Daoy (cell line): ENCODE data around the gene DNAJC11. TPM values are rescaled to one million over a fixed set of nuclear protein-coding genes. Genes with fewer than 3 reads are reported as not detected.
A peak's percentile ranks its signal among the peaks of the same experiment; 100 is the strongest.

Source experiments
- DNase-seq: peaks from one replicate; pipeline ENCODE4 v3.0.0-alpha.2; 2015; ENCODE audit warnings: low read depth
- total RNA-seq: library from RNA; depleted of rRNA; stranded (reverse); fragments of >200 nt; shearing (Covaris generic); gene quantifications from 2 replicates; pipeline ENCODE4 v1.2.3, GENCODE V29; 2014

DNAJC11 gene
- total RNA-seq, 1 experiment from 2014 or later: 48.3 TPM

GRCh38 chr1:6625584-6626149, 75.9 kb downstream of the DNAJC11 start:
- DNase-seq: peak; percentile 53

- DNase-seq: peak; percentile 92
Observed at GRCh38 chr1:6624710-6625583, 76.7 kb downstream of the DNAJC11 start, which contains the start of gene THAP3. THAP3 (plus strand) TSS chr1:6624868; CDS start chr1:6625219, 351 bp downstream.

- DNase-seq: no peak
Observed at GRCh38 chr1:6623269-6623965, 78.2 kb downstream of the DNAJC11 start.

- DNase-seq: no peak
Observed at GRCh38 chr1:6622396-6623152, 79.0 kb downstream of the DNAJC11 start.

GRCh38 chr1:6621429-6622391, 79.9 kb downstream of the DNAJC11 start:
- DNase-seq: no peak

GRCh38 chr1:6619045-6619444, 82.6 kb downstream of the DNAJC11 start:
- no peak for DNase-seq

GRCh38 chr1:6614929-6615785, 86.5 kb downstream of the DNAJC11 start:
- no peak for DNase-seq

DNA sequence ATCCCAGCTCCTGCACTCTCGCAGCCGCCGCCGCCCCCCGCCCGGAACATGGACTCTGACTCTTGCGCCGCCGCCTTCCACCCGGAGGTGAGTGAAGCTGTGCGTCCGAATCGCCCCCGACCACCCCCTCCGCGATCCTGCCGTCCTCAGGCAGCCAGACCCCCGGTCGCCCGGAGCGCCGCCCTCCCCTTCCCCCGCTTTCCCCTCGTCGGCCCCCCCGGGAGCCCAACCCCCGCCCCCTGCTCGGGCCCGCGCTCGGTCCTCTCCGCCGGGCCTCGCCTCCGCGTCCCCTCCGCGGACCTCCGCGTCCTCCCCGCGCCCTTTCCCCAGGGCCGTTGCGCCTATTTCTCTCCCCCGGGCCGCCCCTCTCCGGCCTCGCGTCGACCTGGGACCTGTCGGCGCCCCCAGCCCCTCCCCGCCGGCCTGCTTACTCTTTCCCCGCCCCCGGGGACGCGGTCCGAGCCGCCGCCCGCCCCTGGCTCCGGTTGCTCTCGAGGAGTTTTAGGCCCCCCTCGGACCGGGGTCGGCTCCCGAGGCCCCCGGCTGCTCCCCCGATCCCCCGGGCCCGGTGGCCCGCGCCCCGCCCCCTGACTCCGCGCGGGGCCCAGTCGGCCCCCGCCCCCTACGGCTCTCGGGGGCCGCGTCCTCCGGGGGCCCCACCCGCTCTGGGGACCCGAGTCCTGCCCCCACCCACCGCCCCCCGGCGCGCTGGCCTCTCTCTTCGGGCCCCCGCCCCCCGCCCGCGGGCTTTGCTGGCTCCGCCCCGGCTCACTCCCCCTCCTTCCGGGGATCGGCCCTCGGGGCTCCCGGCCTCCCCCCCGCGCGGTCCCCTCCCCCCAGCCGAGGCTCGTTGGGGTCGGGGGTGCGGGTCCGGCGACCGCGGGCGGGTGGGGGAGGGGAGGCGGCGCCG, 87.3 kb downstream of the DNAJC11 start:
- DNase-seq: peak; percentile 45

DNA sequence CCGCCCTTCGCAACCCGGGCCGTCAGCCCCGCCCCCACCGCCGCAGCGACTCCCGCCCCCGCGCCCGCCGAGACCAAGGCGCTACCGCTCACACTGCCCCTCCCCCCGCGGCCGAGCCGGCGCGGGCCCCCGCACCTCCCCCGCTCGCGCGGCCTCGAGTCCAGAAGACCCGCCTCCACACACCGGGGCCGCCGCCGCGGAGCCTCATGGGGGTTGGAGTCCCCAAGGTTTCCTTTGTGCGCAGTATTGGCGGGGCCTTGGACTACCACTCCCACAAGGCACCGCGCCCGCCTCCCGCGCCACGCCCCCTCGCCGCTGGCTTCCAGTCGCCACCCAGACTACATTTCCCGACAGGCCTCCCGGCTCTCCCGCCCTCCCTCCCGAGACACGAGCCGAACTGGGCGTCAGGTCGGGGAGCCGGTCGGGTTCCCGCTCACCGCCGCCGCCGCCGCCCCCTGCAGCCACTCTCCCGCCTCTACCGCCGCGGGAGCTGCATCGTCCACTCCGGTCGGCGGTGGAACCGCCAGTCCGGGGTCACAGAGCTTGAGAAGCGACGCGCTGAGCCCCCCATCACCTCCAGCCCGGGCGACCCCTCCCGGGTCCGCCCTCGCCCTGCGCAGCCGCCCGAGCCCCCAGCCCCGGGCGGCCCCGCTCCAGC, 88.1 kb downstream of the DNAJC11 start, which contains the start of gene PHF13:
TSS of gene PHF13 (plus strand) at position 371 of the 658 bp plus-strand sequence. CDS start 336 bp downstream, outside the sequence.
- peak; percentile 100 for DNase-seq

- DNase-seq: peak; percentile 51
Observed at GRCh38 chr1:6612641-6613360, 88.8 kb downstream of the DNAJC11 start.

DNA sequence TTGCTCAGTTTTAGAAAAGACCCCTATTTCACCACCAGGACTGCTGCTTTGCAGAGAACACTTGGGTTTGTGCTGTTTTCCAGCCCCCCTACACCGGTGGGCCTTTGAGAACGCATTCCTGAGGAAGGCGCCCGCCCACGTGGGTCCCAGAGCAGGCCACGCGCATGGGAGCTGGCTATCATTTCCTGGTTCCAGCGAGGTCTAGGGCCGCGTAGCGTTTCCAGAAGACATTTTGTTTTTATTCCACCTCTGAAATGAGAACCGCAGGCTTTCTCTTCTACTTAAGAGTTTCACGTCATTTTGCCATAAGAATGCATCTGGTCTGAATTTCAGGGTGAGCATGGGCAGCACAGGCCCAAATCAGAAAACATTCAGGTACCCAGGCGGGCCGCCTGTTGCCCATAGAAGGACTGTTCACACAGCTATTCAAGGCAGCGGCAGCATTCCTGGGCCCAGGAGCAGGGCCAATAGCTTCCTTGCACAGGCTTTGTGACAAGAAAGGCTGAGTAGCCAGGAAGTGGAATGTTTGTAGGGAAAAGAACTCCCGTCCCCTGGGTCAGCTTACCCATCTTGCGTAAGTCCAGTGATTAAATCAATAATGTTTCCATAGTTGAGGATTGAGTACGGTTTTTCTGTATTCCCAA, 97.6 kb downstream of the DNAJC11 start:
- peak; percentile 71 for DNase-seq

DNA sequence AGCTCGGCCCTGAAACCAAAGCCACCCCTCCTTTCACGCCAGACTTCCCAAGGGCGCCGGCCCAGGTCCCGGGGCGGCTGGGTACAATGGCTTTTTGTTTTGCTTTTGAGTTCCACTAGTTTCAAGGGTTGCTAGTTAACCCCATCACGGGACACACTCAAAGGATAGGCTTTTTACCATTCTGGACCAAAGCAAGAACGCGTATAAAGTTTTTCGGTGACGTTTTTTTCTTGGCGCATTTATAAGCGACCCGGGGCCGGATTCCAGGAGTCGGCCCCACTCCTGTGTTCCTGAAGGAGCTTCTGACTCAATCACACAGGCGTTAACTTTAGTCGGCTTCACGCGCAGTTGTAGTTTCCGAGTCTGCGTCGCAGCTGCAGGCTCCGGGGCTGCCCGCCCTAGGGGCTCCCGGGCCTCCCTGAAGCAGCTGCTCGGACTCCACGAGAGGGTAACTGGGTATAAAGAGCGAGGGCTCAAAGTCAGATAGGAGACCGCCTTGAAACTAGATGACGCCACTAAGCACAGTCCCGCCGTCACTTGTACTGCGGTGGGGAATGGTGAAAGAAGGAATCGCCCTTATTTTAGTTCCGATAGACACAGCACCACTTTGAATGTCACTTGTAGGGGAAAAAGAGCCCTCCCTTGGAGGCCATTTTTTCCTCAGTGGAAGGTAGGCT, 98.2 kb downstream of the DNAJC11 start:
- DNase-seq: peak; percentile 69

DNA sequence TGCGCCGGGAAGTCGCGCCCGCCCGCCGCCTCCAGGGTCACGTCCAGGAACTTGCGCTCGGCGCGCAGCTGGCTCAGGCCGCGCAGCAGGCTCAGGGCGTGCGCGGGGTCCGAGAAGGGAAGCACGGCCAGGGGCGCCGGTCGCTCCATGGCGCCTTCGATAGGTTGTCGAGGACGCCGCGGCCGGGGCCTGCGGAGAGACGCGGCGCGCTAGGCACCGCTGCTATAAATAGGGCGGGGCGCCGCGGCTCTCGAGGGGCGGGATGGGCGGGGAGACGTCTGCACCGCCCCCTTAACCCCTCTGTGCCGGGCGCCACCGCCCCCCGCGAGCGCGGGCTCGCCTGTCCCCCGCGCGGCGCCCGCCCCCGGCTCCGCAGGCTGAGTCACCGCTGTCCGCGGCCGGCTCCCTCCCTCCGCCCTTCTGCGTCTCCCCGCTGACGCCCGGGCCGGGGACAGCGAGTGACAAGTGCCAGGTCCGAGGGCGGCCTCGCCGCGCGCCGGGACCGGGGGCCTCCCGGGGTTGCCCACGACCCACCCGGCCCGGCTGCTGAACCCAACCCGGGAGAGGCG, 98.9 kb downstream of the DNAJC11 start, which contains the start of gene KLHL21:
TSS of gene KLHL21 (minus strand) at position 201 of the 569 bp plus-strand sequence. CDS start at position 149, 52 bp downstream.
- DNase-seq: peak; percentile 95

DNA sequence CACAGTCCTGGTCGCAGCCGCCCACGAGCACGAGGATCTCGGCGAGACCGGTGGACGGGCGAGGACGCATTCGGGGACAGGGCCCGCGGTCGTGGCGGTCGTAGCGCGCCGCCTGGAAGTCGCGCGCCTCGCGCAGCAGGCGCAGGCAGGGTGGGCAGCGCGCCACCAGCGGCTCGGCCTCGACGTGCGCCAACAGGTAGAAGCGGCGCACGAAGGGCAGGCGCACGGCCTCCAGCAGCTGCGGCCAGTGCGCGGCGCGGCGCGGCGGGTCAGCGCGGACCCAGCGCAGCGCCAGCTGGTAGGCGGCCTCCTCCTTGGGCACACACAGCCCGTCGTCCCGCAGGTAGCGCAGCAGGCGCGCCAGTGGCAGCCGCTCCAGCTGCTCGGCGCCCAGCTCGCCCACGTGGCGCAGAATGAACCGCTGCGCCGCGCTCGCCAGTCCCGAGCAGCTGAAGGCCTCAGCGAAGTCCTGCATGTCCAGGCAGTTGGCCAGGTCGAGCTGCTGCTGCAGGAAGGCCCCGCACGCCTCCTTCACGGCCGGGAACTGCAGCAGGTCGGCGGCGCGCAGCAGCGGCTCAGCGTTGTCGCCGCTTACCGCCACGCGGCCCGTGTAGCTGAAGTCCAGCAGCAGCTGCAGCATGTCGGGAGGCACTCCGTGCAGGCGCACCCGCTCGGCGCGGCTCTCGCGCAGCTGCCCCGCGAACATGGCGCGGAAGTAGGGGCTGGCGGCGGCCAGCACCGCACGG, 99.5 kb downstream of the DNAJC11 start:
- no peak for DNase-seq
